WTC11 (cell line): ENCODE measurements around the gene FGF21. TPM values are rescaled to one million over a fixed set of nuclear protein-coding genes. Genes with fewer than 3 reads are reported as not detected.

ENCODE experiments used
- ATAC-seq: fragments of 200-7000 bp; cut with Tn5 transposase; 2 replicates; pipeline ENCODE4 v1.10.0; 2021; ENCODE audit warnings: mild to moderate bottlenecking, moderate library complexity
- CTCF ChIA-PET: fragments of 300-600 bp; sonication (Branson Sonifier 250); formaldehyde crosslinking; loops from one replicate; lab custom pipeline; 2021; ENCODE audit warnings: antibody characterized with exemption; lab: Charles Lee
- POLR2A ChIA-PET: fragments of 350-600 bp; sonication (Branson Sonifier 250); formaldehyde crosslinking; loops from one replicate; lab custom pipeline; 2021; ENCODE audit warnings: antibody characterized with exemption; lab: Charles Lee
- DNase-seq: peaks from one replicate; pipeline ENCODE4 v3.0.0; 2021; ENCODE audit warnings: low spot score
- H3K27ac Mint-ChIP-seq: 2 replicates; pipeline ENCODE4 v1.8.0; 2021; ENCODE audit warnings: mixed read lengths
- H3K27me3 Mint-ChIP-seq: 2 replicates; pipeline ENCODE4 v1.8.0; 2021; ENCODE audit warnings: low read depth, mild to moderate bottlenecking, moderate library complexity, mixed read lengths
- H3K36me3 Mint-ChIP-seq: 2 replicates; pipeline ENCODE4 v1.8.0; 2021; ENCODE audit warnings: mixed read lengths
- H3K4me1 Mint-ChIP-seq: 2 replicates; pipeline ENCODE4 v1.8.0; 2022; ENCODE audit warnings: mixed read lengths
- H3K4me3 Mint-ChIP-seq: 2 replicates; pipeline ENCODE4 v1.8.0; 2021; ENCODE audit warnings: mild to moderate bottlenecking, moderate library complexity, mixed read lengths
- H3K9me3 Mint-ChIP-seq: 2 replicates; pipeline ENCODE4 v1.8.0; 2021; ENCODE audit warnings: mixed read lengths
- ELF4 ChIP-seq: sonication (generic); formaldehyde crosslinking; IDR thresholded peaks from 2 replicates; pipeline ENCODE4 v1.8.1; 2022; ENCODE audit warnings: low read depth, mild to moderate bottlenecking, moderate library complexity, missing genetic modification reagents
- EMX1 ChIP-seq: fragments of 250-450 bp; sonication (Bioruptor Pico); IDR thresholded peaks from 2 replicates; pipeline ENCODE4 v1.8.0; 2021; ENCODE audit warnings: mild to moderate bottlenecking
- ETV6 ChIP-seq: sonication (generic); formaldehyde crosslinking; IDR thresholded peaks from 2 replicates; pipeline ENCODE4 v1.8.1; 2022; ENCODE audit warnings: mild to moderate bottlenecking, missing genetic modification reagents
- FOXK1 ChIP-seq: sonication (generic); formaldehyde crosslinking; IDR thresholded peaks from 2 replicates; pipeline ENCODE4 v1.8.0; 2022; ENCODE audit warnings: mild to moderate bottlenecking, moderate library complexity, missing genetic modification reagents
- FOXP1 ChIP-seq: sonication (generic); formaldehyde crosslinking; IDR thresholded peaks from 2 replicates; pipeline ENCODE4 v1.8.0; 2022; ENCODE audit warnings: missing genetic modification reagents, mild to moderate bottlenecking, moderate library complexity, borderline replicate concordance
- JUN ChIP-seq: sonication (generic); formaldehyde crosslinking; IDR thresholded peaks from 2 replicates; pipeline ENCODE4 v1.8.0; 2023; ENCODE audit warnings: mild to moderate bottlenecking, missing genetic modification reagents
- MLX ChIP-seq: sonication (generic); formaldehyde crosslinking; IDR thresholded peaks from 2 replicates; pipeline ENCODE4 v1.8.1; 2023; ENCODE audit warnings: mild to moderate bottlenecking, missing genetic modification reagents, moderate library complexity
- NFE2L1 ChIP-seq: sonication (generic); formaldehyde crosslinking; IDR thresholded peaks from 2 replicates; pipeline ENCODE4 v1.8.1; 2023; ENCODE audit warnings: missing genetic modification reagents
- NFYB ChIP-seq: sonication (generic); formaldehyde crosslinking; conservative IDR thresholded peaks from 2 replicates; pipeline ENCODE4 v1.8.0; 2022; ENCODE audit warnings: low read depth, missing genetic modification reagents
- NR1H2 ChIP-seq: sonication (generic); formaldehyde crosslinking; IDR thresholded peaks from 2 replicates; pipeline ENCODE4 v1.9.0; 2021; ENCODE audit warnings: mild to moderate bottlenecking, moderate library complexity, missing genetic modification reagents
- OVOL2 ChIP-seq: fragments of 250-450 bp; sonication (Bioruptor Pico); IDR thresholded peaks from 2 replicates; pipeline ENCODE4 v1.9.0; 2021; ENCODE audit warnings: mild to moderate bottlenecking, borderline replicate concordance
- PREB ChIP-seq: sonication (generic); formaldehyde crosslinking; IDR thresholded peaks from 2 replicates; pipeline ENCODE4 v1.8.1; 2022; ENCODE audit warnings: mild to moderate bottlenecking, missing genetic modification reagents, moderate library complexity, borderline replicate concordance
- PRRX2 ChIP-seq: fragments of 250-450 bp; sonication (Bioruptor Pico); IDR thresholded peaks from 2 replicates; pipeline ENCODE4 v1.8.0; 2021; ENCODE audit warnings: mild to moderate bottlenecking
- SMAD4 ChIP-seq: sonication (generic); formaldehyde crosslinking; IDR thresholded peaks from 2 replicates; pipeline ENCODE4 v1.8.0; 2022; ENCODE audit warnings: mild to moderate bottlenecking, missing genetic modification reagents
- STAT6 ChIP-seq: sonication (generic); formaldehyde crosslinking; conservative IDR thresholded peaks from 2 replicates; pipeline ENCODE4 v1.8.1; 2023; ENCODE audit warnings: mild to moderate bottlenecking, low read depth, missing genetic modification reagents, moderate library complexity
- TEAD1 ChIP-seq: sonication (generic); formaldehyde crosslinking; IDR thresholded peaks from 2 replicates; pipeline ENCODE4 v1.8.0; 2022; ENCODE audit warnings: mild to moderate bottlenecking, missing genetic modification reagents
- TEAD4 ChIP-seq: sonication (generic); formaldehyde crosslinking; IDR thresholded peaks from 2 replicates; pipeline ENCODE4 v1.8.0; 2022; ENCODE audit warnings: mild to moderate bottlenecking, missing genetic modification reagents
- ZBTB21 ChIP-seq: sonication (generic); formaldehyde crosslinking; IDR thresholded peaks from 2 replicates; pipeline ENCODE4 v1.8.1; 2023; ENCODE audit warnings: mild to moderate bottlenecking, missing genetic modification reagents, borderline replicate concordance
- ZNF281 ChIP-seq: sonication (generic); formaldehyde crosslinking; IDR thresholded peaks from 2 replicates; pipeline ENCODE4 v1.8.0; 2023; ENCODE audit warnings: mild to moderate bottlenecking, missing genetic modification reagents
- ZNF317 ChIP-seq: sonication (generic); formaldehyde crosslinking; IDR thresholded peaks from 2 replicates; pipeline ENCODE4 v1.8.1; 2023; ENCODE audit warnings: low read depth, mild to moderate bottlenecking, moderate library complexity, missing genetic modification reagents, borderline replicate concordance
- ZSCAN18 ChIP-seq: fragments of 250-450 bp; sonication (Bioruptor Pico); IDR thresholded peaks from 2 replicates; pipeline ENCODE4 v2.1.2; 2022; ENCODE audit warnings: mild to moderate bottlenecking, moderate library complexity
- total RNA-seq: library from RNA; stranded (reverse); gene quantifications from 3 replicates; pipeline ENCODE4 v1.2.3, GENCODE V29; 2021

Gene FGF21
- total RNA-seq, 1 experiment from 2014 or later = 0.26 TPM

GRCh38 chr19:48726556-48726955 lies 28.8 kb upstream of the FGF21 start:
- DNase-seq (no peak), ATAC-seq (no peak)
- TF ChIP-seq PRRX2 (CRISPR knock-in tag) (no peak), NR1H2 (no peak), FOXP1 (CRISPR knock-in tag) (no peak), NFYB (CRISPR knock-in tag) (no peak), JUN (no peak), NFE2L1 (CRISPR knock-in tag) (no peak), STAT6 (CRISPR knock-in tag) (no peak), ZSCAN18 (CRISPR knock-in tag) (no peak), ZBTB21 (CRISPR knock-in tag) (no peak), TEAD1 (CRISPR knock-in tag) (no peak), ZNF317 (CRISPR knock-in tag) (no peak), PREB (no peak), SMAD4 (no peak)
- H3K9me3 Mint-ChIP-seq = peaks cover 6% of the 10 kb centered on the region
- no peak overlapping the region for H3K27ac Mint-ChIP-seq
- peaks cover 6% of the 10 kb centered on the region for H3K36me3 Mint-ChIP-seq
- CTCF ChIA-PET = interaction anchor here (1.1 to 2.7 kb wide), 3 partner anchors 9 to 81 kb away, joined by 3 to 22 read pairs (median 8); partner anchors contain the start of gene CA11
- peaks cover 3% of the 10 kb centered on the region for H3K4me1 Mint-ChIP-seq
- H3K27me3 Mint-ChIP-seq = peaks cover 31% of the 10 kb centered on the region
- POLR2A ChIA-PET = no interaction called here
- no peak overlapping the region for H3K4me3 Mint-ChIP-seq

GRCh38 chr19:48728911-48729664 lies 26.2 kb upstream of the FGF21 start:
- Mint-ChIP-seq H3K4me3 (peak overlapping the region; percentile 52; the same call in 1 of the 2 replicates), H3K4me1 (peaks cover 3% of the 10 kb centered on the region), H3K27ac (no peak overlapping the region), H3K9me3 (peaks cover 6% of the 10 kb centered on the region), H3K27me3 (peaks cover 46% of the 10 kb centered on the region), H3K36me3 (peaks cover 6% of the 10 kb centered on the region)
- DNase-seq (peak; percentile 58), ATAC-seq (peak; percentile 70)
- CTCF ChIA-PET = interaction anchor here (0.7 to 2.2 kb wide), 7 partner anchors 8 to 83 kb away, joined by 3 to 10 read pairs (median 4); partner anchors contain the start of genes CA11 and RASIP1
- POLR2A ChIA-PET = interaction anchor here (0.7 kb wide), 1 partner anchor 10 kb away, joined by 3 read pairs; no protein-coding TSS in a partner anchor
- TF ChIP-seq ZBTB21 (CRISPR knock-in tag) (no peak), OVOL2 (no peak), TEAD1 (CRISPR knock-in tag) (no peak)

- ChIA-PET CTCF (no interaction called here), POLR2A (no interaction called here)
- Mint-ChIP-seq H3K4me1 (peaks cover 5% of the 10 kb centered on the region), H3K9me3 (peaks cover 3% of the 10 kb centered on the region), H3K36me3 (peaks cover 5% of the 10 kb centered on the region), H3K27me3 (peaks cover 56% of the 10 kb centered on the region), H3K4me3 (no peak overlapping the region), H3K27ac (no peak overlapping the region)
- no peak for TF ChIP-seq TEAD4 (CRISPR knock-in tag)
- TF ChIP-seq ETV6 (CRISPR knock-in tag) = no peak
- no peak for TF ChIP-seq EMX1 (CRISPR knock-in tag)
- TF ChIP-seq ZNF281 (CRISPR knock-in tag) = no peak
- no peak for TF ChIP-seq ELF4 (CRISPR knock-in tag)
- no peak for TF ChIP-seq FOXK1 (CRISPR knock-in tag)
- no peak for TF ChIP-seq MLX (CRISPR knock-in tag)
- ATAC-seq (no peak), DNase-seq (no peak)
Measured at GRCh38 chr19:48731452-48731851, 23.9 kb upstream of the FGF21 start.
